Stimulated activated CD4-positive, alpha-beta T cell treated with anti-CD3 and anti-CD28 coated beads, Interleukin-12 subunit alpha, Interleukin-12 subunit beta, amount 100 ng/mL, for 4 hours (primary cell): ENCODE data around the gene LRSAM1.
"Not testable (repeated sequence)": the region's sequence is repeated elsewhere in the genome, so short reads cannot be mapped to it uniquely, and the experiment has no call there.

Experiments used
- DNase-seq: peaks from one replicate; pipeline ENCODE4 v3.0.0-alpha.2; 2020

Gene LRSAM1

DNA sequence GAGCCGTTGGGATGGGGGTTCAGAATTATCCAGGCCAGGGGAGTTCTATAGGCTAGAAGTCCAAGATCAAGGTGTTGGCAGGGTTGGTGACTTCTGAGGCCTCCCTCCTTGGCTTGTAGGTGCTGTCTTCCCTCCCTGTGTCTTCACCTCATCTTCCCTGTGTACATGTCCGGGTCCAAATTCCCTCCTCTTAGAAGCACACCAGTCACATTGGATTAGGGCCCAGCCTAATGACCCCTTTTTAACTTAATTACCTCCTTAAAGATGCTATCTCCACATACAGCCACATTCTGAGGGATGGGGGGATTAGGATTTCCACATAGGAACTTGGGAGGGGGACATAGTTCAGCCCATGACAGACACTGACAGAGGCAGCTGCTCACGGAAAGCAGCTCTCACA is 12.1 kb downstream of the LRSAM1 start:
- DNase-seq: no peak

DNA sequence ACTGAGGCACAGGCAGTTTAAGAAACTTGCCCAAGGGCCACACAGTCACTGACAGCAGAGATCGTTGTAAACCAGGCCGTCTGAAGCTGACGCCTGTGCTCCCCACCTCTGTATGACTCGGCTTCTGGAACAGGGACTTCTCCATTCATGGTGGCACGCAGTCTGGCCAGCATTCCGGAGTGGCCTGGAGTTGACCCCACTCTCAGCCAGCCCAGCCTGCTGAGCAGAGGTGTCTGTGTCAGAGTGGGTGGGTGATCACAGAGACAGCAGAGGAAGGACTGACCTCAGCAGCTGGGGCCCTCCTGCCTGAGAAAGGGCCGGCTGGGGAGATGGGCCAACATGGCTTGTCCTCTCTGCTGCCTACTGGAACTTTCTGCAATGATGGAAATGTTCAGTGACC is 12.6 kb downstream of the LRSAM1 start:
- no peak for DNase-seq

DNA sequence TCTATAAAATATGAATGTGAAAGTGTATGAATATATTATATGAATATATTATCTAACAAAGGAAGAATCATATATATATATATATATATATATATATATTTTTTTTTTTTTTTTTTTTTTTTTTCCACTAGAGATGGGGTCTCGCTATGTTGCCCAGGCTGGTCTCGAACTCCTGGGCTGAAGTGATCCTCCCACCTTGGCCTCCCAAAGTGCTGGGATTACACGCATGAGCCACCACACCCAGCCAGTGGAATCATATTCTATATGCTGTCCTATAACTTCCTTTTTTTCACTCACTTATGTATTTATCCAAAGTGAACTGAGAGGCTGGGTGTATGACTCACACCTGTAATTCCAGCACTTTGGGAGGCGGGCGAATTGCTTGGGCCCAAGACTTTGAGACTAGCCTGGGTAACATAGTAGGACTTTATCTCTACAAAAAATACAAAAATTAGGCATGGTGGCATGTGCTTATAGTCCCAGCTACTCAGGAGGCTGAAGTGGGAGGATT is 15.2 kb downstream of the LRSAM1 start:
- not testable (repeated sequence) for DNase-seq

DNA sequence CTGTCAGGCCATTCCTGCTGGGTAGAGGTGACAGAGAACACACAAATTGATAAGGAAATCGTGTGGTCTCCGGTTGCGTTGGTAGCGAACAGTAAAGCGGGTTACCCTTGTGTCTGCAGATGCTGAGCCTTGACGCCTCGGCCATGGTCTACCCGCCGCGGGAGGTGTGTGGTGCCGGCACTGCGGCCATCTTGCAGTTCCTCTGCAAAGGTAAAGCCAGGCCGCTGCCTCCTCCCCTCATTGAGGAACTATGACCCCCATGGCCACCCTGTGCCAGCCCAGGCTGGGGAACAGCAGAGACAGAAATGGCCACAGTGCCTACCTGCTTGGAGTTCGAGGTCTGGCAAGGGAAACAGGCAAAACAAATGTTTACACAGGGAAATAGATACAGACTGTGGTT is 16.3 kb downstream of the LRSAM1 start:
- DNase-seq: no peak

DNA sequence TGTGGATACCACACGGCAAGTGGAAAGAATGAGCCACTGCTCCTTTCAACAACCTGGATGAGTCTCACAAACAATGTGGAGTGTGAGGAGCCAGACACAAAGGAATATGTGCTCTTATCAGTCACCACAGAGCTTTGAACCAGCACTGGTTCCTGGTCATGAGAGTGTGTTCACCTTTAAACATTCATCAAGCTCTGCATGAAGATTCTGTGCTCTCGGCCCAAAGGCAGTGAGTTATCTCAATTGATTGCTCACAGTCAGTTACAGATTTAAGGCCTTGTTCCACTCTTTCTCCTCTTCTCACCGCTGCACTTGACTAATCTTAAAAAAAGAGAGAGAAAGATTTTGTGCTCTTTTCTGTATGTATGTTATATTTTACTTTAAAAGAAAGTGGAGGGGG is 19.4 kb downstream of the LRSAM1 start:
- no peak for DNase-seq

DNA sequence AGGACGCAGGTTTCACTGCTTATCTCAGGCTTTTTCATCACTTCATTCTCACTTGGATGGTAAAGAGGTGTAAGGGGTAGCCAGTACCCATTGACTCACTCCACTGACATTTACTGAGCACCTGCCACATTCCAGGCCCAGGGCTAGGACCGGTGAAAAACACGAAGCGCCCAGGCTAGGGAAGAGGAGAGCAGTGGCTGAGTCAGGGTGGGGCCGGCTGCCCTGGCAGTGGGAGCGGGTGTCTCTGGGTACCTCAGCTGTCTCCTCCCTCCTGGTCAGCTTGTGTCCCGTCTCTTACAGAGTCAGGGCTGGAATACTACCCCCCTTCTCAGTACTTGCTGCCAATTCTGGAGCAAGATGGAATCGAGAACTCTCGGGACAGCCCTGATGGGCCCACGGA is 22.2 kb downstream of the LRSAM1 start:
- no peak for DNase-seq

DNA sequence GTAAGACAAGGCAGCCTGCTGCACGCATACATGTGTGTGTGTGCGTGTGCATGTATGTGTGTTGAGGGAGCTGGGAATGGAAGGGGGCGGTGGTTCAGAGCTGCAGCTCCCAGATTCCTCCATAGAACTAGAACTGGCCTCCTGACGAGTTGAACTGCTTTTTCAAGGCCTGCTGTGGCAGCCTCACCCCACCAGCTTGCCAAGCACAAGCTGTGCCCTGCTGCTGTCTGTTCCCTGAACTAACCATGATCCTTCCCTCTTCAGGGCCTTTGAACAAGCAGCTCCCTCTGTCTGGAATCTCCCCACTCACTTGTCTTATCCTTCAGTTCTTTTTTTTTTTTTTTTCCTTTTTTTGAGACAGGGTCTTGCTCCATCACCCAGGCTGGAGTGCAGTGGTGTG is 22.6 kb downstream of the LRSAM1 start:
- DNase-seq: no peak

DNA sequence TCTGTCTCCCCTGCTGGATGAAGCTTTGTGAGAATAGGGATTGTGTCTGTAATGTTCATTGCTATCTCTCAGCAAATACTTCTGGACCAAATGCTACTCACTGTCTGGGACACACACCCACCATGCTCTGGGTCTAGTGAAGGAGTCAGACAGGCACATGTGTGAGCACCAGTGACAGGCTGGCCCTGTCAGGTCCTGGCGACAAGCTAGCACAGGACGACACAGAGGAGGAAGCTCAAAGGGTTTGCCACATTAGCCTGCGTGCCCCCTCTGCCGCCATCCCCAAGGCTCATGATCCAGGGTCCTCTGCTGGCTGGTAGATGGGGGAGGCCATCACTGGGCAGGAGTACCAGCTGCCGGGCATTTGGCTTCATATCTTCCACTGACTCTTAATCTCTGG is 23.3 kb downstream of the LRSAM1 start:
- no peak for DNase-seq

DNA sequence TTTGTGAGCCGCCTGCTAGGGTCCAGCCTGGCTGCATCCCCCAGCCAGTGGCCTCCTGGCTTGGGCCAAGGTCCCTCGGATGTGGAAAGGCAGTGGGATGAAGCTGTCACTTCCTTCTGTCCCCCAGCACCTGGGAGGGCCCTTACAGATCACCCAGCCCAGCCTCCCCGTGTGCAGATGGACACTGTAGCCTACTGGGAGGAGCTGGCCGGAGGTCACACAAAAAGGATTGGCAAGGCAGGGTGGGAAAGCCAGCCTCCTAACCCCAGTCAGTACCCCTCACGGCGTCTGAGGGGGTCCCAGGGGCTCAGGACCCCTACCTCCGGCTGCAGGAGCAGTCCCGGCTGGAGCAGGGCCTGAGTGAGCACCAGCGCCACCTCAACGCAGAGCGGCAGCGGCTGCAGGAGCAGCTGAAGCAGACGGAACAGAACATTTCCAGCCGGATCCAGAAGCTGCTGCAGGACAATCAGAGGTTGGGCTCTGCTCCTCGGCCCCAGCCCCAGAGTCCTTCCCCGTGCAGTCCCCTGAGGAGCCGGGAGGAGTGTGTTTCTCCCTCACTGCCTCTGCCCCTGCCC is 28.3 kb downstream of the LRSAM1 start:
- no peak for DNase-seq

DNA sequence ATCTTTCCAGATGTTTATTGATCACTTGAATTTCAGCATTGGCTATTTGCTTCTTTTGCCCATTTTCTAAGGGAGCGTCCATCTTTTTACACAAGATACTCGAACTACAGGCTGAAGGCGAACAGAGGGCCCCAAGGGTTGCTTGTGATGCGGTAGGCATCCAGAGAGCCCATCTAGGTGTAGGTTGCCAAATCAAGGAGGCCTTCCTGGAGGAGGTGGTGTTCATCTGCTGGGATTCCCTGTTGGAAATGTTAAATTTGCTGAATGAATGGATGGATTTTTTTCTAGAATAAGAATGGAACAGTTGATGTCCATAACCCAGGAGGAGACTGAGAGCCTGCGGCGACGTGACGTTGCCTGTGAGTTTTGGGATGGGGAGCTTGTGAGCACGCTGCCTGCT is 31.4 kb downstream of the LRSAM1 start:
- DNase-seq: no peak

DNA sequence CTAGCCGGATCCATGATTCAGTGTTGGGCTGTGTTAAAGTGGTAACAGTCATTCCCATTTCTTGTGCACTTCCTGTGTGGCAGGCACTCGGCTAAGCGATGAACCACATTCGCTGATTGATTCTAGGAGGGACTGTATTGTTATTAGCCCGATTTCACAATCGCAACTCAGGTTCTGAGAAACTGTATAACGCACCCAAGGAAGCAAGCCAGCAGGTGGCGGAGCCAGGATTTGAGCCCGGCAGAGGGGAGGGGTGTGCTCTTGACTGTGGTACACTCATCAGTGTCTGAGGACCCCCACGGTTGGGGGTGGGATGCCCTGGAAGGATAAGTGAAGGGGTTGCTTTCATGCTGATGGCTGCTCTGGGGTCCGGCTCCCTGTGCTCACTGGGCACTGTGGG is 34.7 kb downstream of the LRSAM1 start:
- no peak for DNase-seq

DNA sequence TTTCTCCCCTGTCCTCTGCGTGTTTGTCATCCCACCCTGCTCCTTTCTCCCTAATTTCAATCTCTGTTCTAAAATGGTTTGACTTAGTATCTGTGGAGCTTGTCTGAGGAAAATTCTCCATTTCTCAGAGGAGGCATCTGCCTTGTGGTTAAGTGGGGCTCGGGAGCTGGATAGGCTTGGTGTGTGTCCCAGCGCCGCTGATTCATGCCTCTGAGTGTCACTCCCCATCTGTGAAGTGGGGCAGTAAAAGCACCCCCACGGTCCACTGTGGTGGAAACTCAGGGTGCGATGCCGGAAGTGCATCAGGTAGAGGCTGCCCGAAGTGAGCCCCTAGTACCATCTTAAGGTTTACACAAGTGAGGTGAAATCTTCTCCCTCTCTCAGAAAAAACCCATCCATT is 37.6 kb downstream of the LRSAM1 start:
- DNase-seq: no peak

DNA sequence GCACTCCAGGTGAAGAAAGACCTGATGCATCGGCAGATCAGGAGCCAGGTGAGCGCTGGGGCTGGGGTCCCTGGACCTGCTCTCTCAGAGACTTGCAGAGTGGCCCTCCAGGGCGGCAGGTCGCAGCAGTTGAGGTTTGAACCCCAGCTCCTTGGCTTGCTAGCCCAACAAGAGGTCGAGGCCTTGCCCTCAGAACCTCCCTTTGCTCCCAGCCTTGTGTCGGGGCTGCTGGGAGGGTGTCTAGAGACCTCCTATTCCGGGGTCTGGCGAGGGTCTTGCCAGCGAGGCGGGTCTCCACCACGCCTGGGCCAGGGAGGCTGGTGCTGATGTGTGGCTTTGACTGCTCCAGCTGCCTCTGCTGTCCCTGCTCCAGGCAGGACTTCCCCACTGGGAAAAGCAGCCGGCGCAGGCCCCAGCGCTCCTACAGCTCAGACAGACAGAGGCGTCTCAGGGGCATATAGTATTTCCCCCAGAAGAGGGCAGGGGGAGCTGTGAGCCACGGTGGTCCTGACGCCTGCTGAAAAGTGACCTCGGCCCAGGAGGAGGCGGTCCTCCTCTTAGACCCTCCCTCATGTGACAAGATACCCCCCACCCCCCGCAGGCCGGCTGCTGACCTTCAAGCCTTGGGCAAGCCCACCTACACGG is 38.3 kb downstream of the LRSAM1 start:
- no peak for DNase-seq

DNA sequence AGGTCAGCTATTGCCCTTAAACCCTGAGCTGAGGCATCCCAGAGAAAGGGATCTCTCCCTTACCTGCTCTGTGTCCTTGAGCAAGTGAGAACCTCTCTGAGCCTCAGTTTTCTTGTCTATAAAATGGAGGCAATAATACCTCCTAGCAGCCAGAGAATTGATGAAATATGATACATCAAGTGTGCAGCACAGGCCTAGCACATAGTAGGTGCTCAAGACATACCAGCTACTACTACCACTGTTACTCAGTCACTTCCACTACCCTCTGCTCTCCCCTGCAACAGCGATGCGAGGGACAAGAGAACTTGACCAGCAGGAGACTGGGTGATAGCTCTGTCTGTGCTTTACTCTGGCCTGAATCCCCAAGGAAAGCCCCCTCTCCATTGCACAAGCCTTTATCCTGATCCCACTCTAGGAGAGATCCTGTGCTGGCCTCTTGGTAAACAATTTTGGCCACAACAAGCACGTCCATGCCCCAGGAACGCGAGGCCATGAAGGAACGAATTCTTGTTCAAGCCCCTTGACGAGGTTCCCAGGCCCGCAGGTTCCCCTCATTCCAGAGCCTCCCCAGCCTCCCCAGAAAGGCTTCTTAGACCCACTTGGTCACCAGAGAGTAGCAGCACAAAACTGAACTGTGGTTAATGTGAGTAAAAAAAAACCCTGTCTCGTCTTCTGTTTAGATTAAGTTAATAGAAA is 39.4 kb downstream of the LRSAM1 start:
- no peak for DNase-seq

DNA sequence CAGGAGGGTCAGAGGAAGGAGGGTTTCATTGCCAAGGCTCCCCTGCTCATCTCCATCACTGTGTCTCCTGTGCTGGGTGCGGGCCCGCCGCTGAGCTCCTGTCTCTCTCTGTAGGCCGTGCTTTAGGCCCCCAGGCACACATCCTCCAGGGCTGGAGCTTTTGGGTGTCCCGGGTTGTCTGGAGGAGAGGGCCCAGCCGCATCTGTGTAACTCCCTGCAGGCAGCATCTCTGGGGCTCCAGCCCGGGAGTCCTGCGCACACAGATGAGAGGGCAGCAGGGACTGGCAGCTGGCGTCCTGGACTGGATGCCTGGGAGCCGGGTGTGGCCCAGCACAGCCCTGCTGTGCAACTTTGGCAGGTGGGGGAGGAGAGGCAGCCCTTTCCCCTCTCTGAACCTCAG is 40.2 kb downstream of the LRSAM1 start:
- DNase-seq: no peak

DNA sequence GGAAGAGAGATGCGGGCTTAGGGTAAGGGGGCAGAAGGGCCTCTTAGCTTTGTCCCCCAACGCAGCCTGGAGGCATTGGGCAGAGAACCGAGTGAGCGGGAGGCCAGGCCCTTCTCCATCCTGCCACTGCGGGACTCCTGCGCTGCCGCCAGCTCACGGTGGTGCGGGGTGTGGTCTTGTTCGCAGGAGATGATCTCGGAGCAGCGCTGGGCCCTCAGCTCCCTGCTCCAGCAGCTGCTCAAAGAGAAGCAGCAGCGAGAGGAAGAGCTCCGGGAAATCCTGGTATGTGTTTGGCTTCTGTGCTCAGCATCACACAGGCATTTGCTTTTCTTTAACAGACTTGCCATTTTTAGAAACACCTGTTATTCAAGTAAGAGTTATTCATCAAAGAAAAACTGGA is 41.3 kb downstream of the LRSAM1 start:
- DNase-seq: no peak

DNA sequence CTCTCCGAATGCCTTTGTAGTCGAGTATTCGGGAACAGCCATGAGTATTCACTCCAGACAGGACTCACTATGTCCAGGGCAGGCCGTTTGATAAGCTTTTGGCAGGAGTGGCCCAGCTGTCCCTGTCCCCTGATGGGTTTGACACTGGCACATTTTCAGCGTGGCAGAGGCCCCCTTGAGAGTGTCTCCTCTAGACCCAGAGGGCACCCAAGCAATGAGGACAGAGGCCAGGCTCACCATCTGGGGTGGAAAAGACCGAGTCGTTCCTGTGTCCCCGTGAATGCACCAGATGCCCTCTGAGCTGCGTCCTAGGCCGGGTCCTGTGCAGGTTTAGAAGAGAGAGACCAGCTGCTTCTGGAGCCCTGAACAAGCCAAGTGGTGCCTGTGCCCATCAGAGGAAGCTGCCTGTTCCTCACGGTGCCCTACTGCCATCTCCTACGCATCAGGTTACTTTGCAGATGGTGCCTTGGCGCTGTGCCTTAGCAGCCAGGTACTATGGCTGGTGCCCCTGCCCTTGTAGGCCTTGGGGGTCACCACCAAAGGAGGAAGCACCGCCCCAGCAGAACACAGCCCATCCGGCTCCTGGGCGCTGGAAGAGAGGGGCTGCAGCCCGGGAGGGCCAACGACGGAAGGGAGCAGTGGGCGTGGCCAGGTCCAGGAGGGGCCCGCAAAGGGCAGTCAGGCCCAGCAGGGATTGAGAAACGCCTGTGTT is 42.4 kb downstream of the LRSAM1 start:
- DNase-seq: no peak

DNA sequence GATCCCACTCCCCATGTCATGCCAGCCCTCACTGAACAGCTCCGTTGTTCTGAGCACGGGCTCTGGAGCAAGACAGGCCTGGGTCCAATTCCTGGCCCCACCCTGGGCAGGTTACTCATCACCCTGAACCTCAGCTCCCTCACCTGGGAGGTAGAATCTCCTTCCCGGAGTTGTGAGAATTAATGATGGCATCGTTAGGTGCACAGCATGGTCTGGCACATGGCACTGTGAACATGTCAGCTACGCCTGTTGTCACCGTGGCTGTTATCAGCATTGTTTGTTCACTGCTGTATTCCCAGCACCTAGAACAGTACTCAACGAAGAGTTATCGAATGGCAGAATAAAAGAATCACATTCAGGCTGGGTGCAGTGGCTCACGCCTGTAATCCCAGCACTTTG is 43.0 kb downstream of the LRSAM1 start:
- DNase-seq: no peak

DNA sequence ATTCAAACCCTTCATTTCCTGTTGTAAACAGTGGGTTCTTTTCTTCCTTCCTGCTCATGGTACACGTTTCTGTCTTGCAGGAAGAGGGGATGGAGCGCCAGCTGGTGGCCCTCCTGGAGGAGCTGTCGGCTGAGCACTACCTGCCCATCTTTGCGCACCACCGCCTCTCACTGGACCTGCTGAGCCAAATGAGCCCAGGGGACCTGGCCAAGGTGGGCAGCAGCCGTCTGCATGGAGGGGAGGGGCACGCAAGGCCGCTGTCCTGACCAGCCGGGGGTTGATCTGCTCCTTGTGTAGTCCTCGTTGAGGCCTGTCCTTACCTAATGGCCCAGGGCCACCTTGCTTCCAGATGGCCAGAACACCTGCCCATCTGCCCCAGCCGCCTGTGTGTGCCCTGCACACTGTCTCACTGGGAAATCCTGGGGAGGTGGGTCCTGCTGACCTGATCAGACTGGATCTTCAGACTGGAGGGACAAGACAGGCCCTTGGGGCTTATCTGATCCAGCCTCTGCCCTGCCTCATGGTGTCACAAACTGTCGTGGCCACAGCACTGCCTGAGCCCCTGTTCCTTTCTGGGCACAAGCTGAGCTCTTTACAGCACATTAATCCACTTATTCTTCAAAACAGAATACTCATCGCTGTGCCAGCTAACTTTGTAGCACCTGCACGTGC is 44.7 kb downstream of the LRSAM1 start:
- no peak for DNase-seq

DNA sequence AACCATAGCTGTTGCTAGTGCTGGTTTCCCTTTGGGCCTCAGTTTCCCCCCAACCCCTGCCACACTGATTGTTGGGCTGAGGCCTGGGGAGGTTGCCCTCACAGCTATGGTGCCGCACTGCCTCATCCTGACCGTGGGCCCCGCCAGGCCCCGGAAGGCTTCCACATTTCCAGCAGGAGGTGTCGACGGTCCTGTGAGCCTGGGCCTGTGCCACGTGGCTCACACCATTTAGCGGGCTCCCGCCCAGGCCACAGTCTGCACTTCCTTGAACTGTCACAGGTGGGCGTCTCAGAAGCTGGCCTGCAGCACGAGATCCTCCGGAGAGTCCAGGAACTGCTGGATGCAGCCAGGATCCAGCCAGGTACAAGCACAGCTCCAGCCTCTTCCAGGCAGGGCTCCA is 45.7 kb downstream of the LRSAM1 start:
- no peak for DNase-seq

DNA sequence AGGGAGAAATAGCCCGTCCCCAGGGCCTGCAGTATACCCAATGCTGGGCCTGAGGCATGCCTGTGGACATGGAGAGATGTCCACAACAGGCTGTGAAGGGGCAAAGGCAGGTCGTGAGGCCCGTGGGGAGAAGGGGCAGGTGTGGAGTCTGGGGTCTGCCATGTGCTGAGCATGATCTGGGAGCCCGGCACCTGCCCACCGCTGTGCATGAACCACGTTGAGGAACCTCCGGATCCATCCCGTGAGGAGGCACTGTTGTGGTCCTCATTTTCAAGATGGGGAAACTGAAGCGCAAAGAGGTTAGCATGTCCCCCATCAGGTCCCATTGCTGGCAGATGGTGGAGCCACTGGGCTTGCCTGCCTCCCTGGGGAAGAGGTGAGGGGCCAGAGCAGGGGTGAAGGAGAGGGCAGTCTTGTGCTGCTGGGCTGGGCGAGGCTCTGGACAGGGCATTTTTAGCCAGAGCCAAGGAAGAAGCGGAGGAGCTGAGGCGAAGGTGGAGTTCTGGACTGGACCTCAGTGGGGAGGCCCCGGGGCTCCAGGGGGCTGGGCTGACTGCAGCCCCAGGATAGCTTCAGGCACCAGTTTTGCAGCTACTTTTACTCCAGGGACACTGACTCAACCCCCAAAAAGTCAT is 46.5 kb downstream of the LRSAM1 start:
- no peak for DNase-seq

DNA sequence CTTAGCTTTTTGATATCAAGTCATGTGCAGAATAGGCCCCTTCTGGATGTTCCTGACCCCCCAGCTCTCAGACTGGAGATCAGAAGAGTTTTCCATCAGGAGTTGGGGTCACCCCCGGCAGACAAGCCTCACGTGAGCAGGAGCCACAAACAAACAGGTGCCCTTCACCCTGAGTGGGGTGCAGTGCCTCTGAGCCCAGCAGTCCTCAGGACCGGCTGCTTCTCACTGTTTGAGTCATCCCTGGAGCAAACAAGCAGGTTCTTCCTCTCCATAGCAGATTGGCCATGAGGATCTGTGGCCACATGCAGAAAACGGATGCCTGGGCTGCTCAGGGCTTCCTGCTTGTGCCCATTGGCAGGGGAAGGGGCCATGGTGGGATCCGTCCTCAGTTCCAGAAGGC is 47.0 kb downstream of the LRSAM1 start:
- DNase-seq: no peak

DNA sequence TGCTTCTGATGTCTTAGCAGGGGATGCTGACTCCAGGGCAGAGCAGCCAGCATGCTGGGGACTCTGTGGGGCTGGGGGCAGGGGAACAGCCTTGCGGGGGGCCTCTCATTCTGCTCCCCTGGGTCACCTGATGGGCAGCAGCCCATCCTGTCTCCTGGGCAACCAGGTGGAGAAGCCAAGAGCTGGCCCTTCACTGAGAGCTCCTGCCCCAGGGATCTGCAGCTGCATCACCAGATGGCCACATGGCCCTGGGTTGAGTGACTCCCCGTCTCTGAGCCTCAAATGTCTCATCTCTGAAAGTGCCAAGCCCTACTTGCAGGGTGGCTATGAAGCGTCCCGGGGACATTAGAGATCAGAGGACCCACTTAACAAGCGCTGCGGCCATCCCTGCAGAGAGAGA is 49.1 kb downstream of the LRSAM1 start:
- no peak for DNase-seq
